NOMO-1 treated with dmso at 0.1 percent for 144 hours (cell line): ENCODE data around the gene NR0B2.

Source experiments
- DNase-seq: peaks from one replicate; lab custom pipeline; 2025; ENCODE audit not compliant: unreplicated experiment; lab: John Stamatoyannopoulos, UW

Gene NR0B2

DNA sequence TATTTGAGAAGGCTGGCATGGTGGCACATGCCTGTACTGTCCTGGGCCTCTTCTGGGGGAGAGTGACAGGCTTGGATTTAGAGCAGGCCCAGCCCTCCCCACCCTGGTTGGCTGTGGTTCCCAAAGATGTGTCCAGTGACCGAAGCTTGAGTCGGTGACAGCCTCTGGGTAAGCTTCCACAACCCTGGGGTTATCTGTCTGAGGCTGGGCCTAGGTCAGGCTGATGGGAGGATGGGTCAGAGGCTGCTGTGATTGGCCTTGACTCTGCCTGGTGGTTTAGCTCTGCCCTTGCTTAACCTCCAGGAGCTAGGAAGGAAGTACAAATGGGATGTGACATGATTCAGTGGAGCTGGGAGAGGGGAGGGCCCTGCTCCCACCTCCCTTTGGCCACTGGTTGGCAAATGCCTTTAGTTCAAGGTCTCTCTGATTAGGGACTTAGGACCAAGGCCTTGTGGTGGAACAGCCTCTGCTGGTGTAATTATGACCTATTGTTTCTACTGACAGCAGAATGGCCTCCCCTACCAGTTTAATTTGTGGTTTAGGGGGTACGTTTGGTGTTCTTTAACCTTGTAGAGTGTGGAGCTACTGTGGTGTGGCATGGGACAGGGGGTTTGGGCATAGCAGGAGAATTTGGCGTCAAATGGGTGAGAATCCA is 24.4 kb upstream of the NR0B2 start:
- DNase-seq, result no peak

DNA sequence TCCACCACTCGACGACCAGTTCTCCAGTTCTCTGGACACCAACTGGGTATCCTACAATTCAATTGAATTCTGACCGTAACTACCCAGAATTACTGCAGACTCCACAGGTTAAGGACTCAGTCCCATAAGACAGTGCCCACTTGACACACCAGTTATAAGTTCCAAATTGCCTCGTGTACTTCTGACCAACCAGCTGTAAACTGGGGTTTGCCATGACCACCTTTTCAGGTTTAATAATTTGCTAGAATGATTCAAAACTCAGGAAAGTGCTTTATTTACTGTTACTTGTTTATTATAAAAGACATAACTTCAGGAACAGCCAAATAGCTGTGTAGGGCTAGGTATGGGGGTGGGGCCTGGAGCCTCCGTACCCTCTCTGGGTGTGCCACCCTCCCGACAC is 23.0 kb upstream of the NR0B2 start:
- no peak for DNase-seq

DNA sequence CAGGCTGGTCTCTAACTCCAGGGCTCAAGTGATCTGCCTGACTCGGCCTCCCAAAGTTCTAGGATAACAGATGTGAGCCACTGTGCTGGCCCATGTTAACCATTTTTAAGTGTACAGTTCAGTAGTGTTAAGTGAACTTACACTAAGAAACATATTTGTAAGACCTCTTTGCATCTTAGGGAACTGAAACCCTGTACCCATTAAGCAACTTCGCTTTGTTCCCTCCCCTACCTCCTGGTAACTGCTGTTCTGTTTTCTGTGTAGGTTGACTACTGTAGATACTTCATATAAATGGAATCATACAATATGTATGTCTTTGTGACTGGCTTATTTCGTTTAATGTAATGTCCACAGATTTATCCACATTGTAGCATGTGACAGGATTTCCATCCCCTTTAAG is 18.8 kb upstream of the NR0B2 start:
- peak; percentile 76 for DNase-seq

DNA sequence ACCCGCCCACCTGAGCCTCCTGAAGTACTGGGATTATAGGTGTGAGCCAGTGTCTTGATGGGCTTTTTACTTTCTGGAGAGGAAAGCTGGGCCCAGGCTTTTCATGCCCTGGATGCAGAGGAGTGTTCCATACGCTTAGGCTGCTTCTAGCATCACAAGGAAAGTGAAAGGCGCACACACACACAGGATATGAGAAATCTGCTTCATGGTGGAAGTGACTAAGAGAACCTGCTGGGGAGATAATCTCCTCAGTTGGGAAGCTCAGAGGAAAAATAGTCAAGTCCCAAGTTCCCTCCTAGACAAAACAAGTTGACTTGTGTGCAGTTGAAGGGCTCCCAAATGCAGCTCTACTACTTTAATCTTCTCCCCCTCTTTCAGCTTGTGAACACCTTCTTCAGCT is 9.9 kb upstream of the NR0B2 start:
- DNase-seq, result no peak

DNA sequence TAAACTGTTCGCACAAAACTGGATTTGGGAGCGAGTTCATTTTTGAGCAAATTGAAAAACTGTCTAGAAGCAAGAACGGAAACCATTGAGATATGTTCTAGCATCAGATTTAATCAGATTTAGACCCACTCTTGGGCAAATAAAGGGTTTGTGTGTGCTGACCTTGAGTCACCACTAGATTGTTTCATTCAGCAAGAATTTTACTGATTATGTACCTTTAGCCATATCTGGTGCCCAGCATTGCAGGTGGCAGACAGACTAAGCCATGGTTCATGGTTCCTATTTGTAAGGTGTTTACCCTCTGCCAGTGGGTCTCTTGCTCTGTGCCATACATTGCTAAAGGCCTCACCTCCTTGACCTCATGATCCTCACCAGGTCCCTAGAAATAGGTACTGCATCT is 9.1 kb upstream of the NR0B2 start:
- DNase-seq, result no peak

DNA sequence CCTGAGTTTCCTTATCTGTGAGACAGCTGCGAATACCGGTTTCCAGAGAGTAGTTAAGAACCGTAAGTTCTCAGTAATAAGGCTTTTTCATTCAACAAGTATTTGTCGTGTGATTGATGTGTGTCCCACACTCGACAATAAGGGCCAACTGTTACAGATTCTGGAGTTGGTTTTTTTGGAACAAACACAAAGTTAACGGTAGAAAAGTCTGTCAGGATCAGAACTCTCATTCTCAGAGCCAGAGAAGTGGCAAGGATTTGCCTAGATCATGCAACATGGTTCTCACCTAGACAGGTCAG is 8.6 kb upstream of the NR0B2 start:
- DNase-seq, result no peak

DNA sequence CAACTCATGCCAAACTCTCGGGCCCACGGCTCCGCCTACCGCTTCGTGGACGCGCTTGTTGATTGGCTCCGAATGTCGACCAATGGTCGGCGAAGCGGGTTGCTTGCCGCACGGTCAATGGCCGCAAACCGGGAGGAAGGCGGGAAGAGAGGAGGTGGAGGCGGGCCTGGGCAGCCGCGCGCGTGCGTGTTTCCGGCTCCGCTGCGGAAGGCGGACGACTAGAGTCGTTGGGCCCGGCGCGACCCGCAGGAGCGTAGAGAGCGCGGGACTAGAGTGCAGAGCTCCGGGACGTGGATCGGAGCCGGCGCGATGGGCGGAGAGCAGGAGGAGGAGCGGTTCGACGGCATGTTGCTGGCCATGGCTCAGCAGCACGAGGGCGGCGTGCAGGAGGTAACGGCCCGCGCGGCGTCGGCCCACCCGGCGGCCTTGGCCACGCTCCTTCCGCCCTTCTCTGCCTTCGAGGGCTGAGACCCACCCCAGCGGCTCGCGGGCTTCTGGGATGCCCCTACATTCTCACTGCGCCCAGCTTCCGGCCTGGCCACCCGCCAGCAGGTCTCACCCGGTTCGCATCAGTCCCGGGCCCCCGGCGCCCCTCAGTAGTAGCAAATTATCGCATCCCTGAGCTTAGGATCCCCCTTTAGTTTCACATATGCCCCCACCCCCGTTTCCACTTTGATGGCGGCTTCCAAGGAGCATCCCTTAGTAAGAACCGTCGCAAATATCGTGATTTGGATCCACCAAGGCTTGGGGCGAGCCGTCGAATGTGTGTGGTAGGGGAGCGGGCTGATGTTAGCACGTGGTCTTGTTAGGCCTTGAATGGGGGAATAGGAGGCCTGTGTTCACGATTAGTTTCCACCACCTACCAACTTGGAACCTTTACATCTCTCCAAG is 8.0 kb upstream of the NR0B2 start, which contains the start of gene NUDC:
Gene NUDC (plus strand): TSS at position 204 of the 891 bp plus-strand sequence. CDS start 106 bp downstream, at position 310.
- peak; percentile 96 for DNase-seq

DNA sequence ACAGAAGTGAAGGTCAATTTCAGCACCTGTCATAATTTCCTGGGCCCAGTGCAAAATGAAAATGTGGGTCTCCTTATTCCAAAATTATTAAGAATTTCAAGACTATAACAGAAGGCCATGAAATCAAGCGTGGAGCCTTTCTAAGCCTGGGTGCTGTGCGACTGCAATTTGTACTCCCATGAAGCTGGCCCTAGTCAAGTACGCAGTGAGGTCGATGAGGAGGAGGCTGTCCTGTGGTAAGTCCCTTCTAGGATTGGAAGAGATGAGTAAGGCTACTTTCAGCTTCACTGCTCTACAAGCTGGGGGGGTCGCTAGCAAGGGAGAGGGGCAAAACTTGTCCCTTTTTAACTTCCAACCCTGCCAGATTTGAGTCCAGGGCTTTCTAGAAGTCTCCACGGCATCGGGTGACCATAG is 7.4 kb upstream of the NR0B2 start:
- no peak for DNase-seq

DNA sequence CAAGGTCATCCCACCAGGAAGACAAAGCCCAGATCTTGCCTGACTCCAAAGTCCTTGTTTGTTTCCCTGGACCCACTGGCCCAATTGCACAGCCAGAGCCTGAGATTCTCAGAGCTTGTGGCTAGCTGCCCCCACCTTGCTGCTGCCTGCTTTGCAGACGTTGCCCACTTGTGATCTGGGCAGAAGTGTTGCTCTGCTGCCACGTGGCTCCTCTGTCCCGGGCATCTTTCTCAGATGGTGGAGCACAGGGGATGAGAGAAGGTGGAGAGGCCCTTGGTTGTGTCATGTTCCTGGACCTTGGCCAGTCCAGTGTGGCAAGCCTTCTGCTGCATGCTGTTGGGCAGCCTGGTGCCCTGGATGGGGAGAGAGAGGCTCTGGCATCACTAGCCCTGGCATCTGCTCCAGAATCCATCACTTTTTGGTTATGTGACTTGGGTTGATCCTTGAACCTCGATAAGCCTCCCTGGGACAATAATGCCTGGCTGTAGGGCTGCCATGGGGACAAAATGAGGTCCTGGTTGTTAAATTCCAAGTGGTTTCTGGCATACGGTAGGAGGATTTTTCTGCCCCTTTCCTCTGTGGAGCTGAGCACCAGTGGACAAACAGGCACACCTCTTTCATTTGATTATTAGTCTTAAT is 1.5 kb upstream of the NR0B2 start:
- no peak for DNase-seq

DNA sequence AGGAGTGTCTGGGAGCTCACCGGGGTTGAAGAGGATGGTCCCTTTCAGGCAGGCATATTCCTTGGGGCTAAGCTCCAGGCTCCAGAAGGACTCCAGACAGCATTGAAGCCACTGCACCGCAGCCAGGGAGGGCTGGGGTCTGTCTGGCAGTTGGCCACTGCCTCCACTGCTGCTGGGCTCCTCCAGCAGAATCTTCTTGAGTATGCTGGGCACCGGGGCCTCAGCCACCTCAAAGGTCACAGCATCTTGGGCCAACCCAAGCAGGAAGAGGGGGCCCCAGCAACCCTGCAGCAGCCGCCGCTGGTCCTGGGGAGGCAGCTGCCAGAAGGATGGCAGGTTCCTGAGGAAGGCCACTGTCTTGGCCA is 404 bp downstream of the NR0B2 start:
- DNase-seq, result no peak

DNA sequence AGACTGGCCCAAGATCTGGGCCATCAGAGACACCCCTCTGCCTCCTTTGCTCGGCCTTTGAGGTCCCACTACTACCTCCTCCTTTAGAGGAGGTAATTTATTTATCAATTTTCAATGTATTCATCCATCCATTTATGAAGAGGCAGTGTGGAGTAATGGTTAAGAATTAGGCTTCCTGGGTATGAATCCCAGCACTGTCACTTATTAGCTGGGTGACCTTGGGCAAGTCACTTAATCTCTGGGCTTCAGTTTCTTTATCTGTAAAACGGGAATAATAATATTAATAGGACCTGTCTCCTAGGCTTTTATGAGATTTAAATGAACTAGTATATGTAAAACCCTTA is 1.7 kb downstream of the NR0B2 start:
- DNase-seq, result no peak

DNA sequence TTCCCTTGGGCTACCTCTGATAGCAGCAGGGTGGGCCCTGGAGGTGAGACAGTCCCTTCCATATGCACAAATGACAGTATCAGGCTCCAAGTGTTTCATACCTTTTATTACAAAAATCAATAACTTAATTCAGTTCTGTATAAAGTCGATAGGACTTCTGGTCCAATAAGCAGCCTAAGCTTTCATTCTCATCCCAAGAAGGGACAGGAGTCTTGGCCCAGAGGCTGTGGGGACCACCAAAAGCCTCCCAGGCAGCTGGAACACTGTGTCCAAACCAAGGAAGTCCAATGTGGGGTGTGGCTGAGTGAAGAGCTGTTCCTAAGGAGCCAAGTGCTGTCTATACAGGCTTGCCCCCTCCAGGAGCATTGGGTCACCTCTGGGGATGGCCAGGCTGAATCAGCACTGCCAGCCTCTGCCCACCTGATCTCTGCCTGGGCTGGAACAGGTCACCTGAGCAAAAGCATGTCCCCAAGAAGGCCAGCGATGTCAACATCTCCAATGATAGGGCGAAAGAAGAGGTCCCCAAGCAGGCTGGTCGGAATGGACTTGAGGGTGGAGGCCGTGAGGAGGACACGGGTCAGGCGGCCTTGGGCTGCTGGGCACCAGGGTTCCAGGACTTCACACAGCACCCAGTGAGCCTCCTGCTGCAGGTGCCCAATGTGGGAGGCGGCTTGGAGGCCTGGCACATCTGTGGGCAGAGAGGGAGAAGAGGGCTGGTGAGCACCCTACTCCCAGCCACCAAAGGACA is 2.2 kb downstream of the NR0B2 start:
- no peak for DNase-seq

DNA sequence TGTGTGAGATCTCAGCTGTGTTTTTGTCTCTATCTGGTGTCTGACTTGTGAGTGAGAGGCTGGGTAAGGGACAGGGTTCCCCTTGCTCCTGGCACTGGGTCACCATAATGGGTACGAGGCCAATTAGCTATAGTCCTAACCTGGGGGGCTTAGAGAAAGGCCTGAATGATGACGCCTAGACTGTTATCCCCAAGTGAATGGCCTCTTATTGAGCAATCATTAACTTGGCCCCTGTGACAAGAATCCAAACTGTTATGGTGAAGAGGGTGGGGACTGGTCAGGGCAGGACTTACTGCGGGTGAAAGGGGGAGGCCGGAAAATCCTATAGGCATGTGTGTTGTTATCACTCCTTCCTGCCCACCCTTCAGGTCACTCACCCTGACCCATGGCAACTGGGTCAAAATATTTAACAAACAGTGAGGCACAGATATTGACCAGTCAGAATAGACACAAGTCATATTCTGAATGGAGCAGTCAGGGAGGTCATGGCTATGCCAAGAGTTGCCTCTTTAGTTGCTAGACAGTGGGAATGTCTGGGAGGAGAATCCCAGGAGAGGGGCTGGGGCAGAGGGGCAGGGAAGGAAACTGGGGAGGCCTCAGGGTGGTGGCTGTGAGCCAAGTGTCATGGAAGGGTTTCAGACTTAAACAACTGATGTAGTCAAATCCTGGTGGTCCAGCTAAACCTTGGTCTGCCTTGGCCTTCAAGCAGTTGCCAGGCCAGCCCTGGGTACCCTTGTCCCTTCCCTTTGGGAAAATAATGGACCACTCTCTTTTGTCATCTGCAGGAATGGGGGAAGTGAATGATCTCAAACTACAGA is 3.2 kb downstream of the NR0B2 start:
- DNase-seq, result no peak

DNA sequence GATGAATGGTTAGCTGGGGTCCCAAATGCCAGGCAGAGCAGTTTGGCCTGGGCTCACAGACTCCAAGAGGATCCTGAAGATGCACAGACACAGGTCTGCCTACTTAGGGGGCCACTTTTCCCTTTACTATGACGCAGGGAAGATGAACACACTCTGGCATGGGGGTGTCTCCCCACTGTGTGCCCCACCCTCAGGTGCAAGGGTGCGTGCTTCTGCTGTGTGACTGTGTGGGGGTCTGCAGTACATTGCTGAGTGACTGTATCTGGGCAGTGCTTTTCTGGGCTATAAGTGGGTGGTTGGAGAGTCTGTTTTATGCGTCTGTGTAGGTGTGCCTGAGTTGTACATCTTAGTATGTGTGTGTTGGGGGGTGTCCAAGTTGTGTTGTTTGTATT is 3.8 kb downstream of the NR0B2 start:
- no peak for DNase-seq

DNA sequence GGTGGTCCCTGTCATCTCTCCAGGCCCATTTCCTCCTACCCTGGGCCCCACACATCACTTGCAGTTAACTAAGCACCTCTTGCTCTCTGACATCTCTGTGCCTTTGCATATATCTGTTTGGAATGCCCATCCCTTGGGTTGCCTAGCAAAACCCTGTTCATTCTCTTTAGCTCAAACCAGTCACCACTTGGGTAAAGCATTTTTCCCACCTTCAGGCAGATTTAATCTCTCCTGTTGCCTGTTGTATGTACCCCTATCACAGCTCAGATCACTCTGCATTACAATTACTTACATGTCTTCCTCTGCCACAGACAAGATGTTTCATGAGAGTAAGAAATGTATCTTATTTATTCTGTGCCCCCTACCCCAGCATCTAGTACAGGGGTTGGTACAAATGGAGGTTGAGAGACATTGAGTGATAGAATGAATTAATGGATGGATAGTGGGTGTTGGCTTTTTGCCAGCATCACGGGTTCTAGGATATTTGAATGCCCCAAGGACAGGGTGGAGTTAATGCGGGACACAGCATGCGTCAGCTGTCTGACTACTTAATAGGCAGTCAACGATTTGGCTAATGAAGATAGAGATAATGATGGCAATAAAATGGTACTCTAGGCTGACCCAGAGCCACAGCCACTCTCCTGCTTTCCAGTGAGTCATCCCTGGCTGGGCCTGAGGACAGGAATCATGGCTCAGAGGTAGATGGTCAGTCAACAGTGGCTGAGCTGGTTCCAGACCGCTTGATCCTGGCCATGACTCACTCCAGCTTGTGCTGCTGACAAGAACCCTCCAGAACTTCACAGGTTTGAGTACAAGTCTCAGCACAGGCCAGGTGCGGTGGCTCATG is 6.5 kb downstream of the NR0B2 start:
- no peak for DNase-seq

DNA sequence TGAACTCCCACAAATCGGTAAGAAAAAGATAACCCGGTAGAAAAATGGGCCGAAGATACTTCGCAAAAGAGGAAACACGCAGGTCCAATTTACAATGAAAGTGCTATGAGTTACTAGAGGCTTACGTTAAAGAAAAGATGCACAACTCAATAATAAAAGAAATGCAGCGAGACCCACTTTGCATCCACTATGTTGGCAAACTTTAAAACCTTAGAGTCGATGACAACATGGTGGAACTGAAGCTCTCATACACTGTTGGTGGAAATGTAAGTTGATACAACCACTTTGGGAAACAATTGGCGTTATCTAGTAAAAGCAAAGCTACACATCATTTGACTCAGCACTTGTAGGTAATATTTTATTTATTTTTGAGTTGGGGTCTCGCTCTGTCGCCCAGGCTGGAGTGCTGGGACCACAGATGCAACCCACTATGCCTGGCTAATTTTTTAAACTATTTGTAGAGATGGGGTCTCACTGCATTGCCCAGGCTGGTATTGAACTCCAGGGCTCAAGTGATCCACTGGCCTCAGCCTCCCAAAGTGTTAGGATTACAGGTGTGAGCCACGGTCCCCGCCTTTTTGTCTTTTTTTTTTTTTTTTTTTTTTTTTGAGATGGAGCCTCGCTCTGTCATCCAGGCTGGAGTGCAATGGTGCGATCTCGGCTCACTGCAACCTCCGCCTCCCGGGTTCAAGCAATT is 12.8 kb downstream of the NR0B2 start:
- no peak for DNase-seq

DNA sequence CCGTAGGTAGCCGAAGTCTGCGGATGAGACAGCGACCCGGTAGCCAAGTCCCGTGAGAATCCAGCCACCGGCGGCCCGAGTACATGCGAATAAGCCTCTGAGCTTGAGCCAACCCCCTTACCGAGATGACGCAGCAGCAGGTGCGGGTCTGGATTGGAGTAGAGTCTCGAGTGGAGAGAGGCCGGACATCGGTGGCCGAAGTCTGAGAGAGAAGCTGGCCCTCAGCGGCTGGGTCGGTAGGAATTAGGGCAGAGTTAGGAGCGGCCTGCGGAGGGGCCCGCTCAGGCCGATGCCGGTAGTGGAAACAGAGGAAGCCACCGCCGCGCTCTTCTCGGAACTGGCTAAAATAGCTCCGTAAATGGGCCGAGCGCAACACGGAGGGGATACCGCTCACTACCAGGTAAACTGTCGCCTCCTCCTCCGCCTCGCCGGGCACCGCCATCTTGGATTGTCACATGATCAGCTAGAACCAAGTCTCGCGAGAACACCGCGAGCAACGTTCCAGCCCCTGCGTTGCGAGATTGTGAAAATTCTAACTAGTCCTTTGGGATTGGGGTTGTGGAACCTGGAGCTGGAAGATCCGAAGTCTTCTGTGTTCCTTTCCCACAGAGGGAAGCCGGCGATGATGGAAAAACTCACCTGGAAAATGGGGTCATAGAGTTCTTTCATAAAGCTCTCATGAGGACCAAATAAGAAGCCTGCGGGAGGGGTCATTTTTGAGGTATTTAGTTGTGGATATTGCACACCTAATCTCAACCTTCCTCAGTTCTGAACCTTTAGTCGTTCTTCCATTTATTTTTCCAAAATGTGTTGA is 13.6 kb downstream of the NR0B2 start, which contains the start of gene GPATCH3:
Gene GPATCH3 (minus strand): TSS at position 467 of the 814 bp plus-strand sequence. CDS start 25 bp downstream, at position 442.
- DNase-seq, result peak; percentile 56

DNA sequence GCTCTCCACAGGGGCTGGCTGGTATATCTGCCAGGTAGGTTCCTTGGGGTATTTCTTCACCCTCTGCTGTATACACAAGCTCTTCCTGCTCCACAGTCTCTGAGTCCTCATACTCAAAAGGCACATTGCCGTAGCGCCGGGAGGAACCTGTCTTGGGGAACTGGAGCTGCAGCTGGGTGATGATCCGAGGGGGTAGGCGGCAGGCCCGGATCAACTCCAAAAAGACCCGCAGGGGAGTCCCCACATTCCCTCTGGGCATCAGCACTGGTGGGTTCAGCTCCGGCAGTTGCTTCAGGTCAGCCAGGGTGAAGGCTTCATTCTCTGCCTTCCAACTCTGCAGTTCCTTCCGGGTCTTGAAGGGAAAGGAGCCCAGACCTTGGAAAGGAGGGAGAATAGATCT is 16.4 kb downstream of the NR0B2 start:
- no peak for DNase-seq
